GM10847 (cell line): ENCODE results near the gene ZBTB37.

Experiments used
- POLR2A ChIP-seq: IDR thresholded peaks from 2 replicates; pipeline ENCODE4 v1.6.1; 2011; ENCODE audit not compliant: insufficient read length; ENCODE audit errors: extremely low read depth

Gene ZBTB37

GRCh38 chr1:173920861-173921260, 52.7 kb downstream of the ZBTB37 start:
- TF ChIP-seq POLR2A = no peak

- TF ChIP-seq POLR2A = no peak
Measured at GRCh38 chr1:173925306-173926242, 57.4 kb downstream of the ZBTB37 start.

GRCh38 chr1:173934440-173934839, 66.3 kb downstream of the ZBTB37 start:
- TF ChIP-seq POLR2A = no peak

GRCh38 chr1:173937062-173937461, 68.9 kb downstream of the ZBTB37 start:
- no peak for TF ChIP-seq POLR2A

- no peak for TF ChIP-seq POLR2A
Measured at GRCh38 chr1:173946380-173946921, 78.3 kb downstream of the ZBTB37 start.

GRCh38 chr1:173948594-173948993, 80.4 kb downstream of the ZBTB37 start:
- TF ChIP-seq POLR2A = no peak
